H9 (cell line): ENCODE data around the gene C1QTNF6. TPM values are rescaled to one million over a fixed set of nuclear protein-coding genes. Genes with fewer than 3 reads are reported as not detected.

Experiments
- DNase-seq: peaks from one replicate; pipeline ENCODE4 v3.0.0-alpha.2; 2017
- H2AFZ ChIP-seq: one replicate; pipeline ENCODE4 v1.6.1; 2013; ENCODE audit warnings: mild to moderate bottlenecking, low read length, control low read depth, moderate library complexity
- H2AK5ac ChIP-seq: 2 replicates; pipeline ENCODE4 v1.6.1; 2013; ENCODE audit warnings: low read length, control low read depth, mixed read lengths; ENCODE audit not compliant: insufficient read length
- H2BK120ac ChIP-seq: one replicate; pipeline ENCODE4 v1.6.1; 2013; ENCODE audit warnings: low read depth, mild to moderate bottlenecking, low read length, control low read depth, inconsistent platforms; ENCODE audit not compliant: poor library complexity, severe bottlenecking
- H2BK12ac ChIP-seq: 2 replicates; pipeline ENCODE4 v1.6.1; 2013; ENCODE audit warnings: low read length, control low read depth, mixed read lengths, low read depth; ENCODE audit not compliant: insufficient read length
- H2BK15ac ChIP-seq: 2 replicates; pipeline ENCODE4 v1.6.1; 2013; ENCODE audit warnings: low read depth, low read length, control low read depth
- H2BK20ac ChIP-seq: one replicate; pipeline ENCODE4 v1.6.1; 2013; ENCODE audit warnings: low read depth, mild to moderate bottlenecking, low read length, control low read depth, inconsistent platforms; ENCODE audit not compliant: poor library complexity, severe bottlenecking
- H2BK5ac ChIP-seq: 2 replicates; pipeline ENCODE4 v1.6.1; 2013; ENCODE audit warnings: low read length, control low read depth, mixed read lengths; ENCODE audit not compliant: insufficient read length
- H3K14ac ChIP-seq: 2 replicates; pipeline ENCODE4 v1.6.1; 2013; ENCODE audit warnings: low read length, control low read depth; ENCODE audit not compliant: insufficient read depth
- H3K18ac ChIP-seq: 2 replicates; pipeline ENCODE4 v1.6.1; 2013; ENCODE audit warnings: low read depth, mild to moderate bottlenecking, mixed read lengths, low read length, control low read depth; ENCODE audit not compliant: insufficient read length
- H3K23ac ChIP-seq: 2 replicates; pipeline ENCODE4 v1.6.1; 2013; ENCODE audit warnings: low read length, control low read depth, mixed read lengths, low read depth; ENCODE audit not compliant: insufficient read length
- H3K23me2 ChIP-seq: 2 replicates; pipeline ENCODE4 v1.6.1; 2013; ENCODE audit warnings: low read depth, mild to moderate bottlenecking, mixed read lengths, low read length, control low read depth; ENCODE audit not compliant: insufficient read length, poor library complexity, severe bottlenecking
- H3K27ac ChIP-seq: 2 replicates; pipeline ENCODE4 v1.5.1; 2013; ENCODE audit warnings: low read length, control low read depth, mixed read lengths, low read depth; ENCODE audit not compliant: insufficient read length
- H3K27me3 ChIP-seq: 2 replicates; pipeline ENCODE4 v1.6.1; 2013; ENCODE audit warnings: low read length, control low read depth, inconsistent platforms; ENCODE audit not compliant: insufficient read depth
- H3K4ac ChIP-seq: 2 replicates; pipeline ENCODE4 v1.6.1; 2013; ENCODE audit warnings: low read depth, mild to moderate bottlenecking, control low read depth, inconsistent platforms, low read length, moderate library complexity
- H3K4me1 ChIP-seq: 2 replicates; pipeline ENCODE4 v1.6.1; 2013; ENCODE audit warnings: low read length, control low read depth, inconsistent platforms; ENCODE audit not compliant: insufficient read depth
- H3K4me2 ChIP-seq: 2 replicates; pipeline ENCODE4 v1.6.1; 2013; ENCODE audit warnings: low read length, control low read depth, mixed read lengths; ENCODE audit not compliant: insufficient read length, insufficient read depth
- H3K56ac ChIP-seq: 2 replicates; pipeline ENCODE4 v1.6.1; 2013; ENCODE audit warnings: low read depth, mild to moderate bottlenecking, mixed read lengths, low read length, control low read depth; ENCODE audit not compliant: insufficient read length
- H3K79me1 ChIP-seq: 2 replicates; pipeline ENCODE4 v1.6.1; 2013; ENCODE audit warnings: low read depth, mild to moderate bottlenecking, moderate library complexity, low read length, control low read depth, inconsistent platforms; ENCODE audit not compliant: insufficient read depth, poor library complexity, severe bottlenecking
- H3K79me2 ChIP-seq: 2 replicates; pipeline ENCODE4 v1.6.1; 2013; ENCODE audit warnings: low read length, control low read depth, inconsistent platforms; ENCODE audit not compliant: insufficient read depth
- H3K9ac ChIP-seq: 2 replicates; pipeline ENCODE4 v1.6.1; 2013; ENCODE audit warnings: low read length, control low read depth, mixed read lengths; ENCODE audit not compliant: insufficient read length; ENCODE audit errors: extremely low read depth
- H3K9me3 ChIP-seq: one replicate; pipeline ENCODE4 v1.6.1; 2013; ENCODE audit warnings: low read depth, low read length, inconsistent platforms; ENCODE audit not compliant: control insufficient read depth
- H3T11ph ChIP-seq: one replicate; pipeline ENCODE4 v1.6.1; 2013; ENCODE audit warnings: mild to moderate bottlenecking, low read length, control low read depth, inconsistent platforms
- H4K20me1 ChIP-seq: one replicate; pipeline ENCODE4 v1.6.1; 2013; ENCODE audit not compliant: control insufficient read depth, insufficient read length, insufficient read depth
- H4K5ac ChIP-seq: 2 replicates; pipeline ENCODE4 v1.6.1; 2013; ENCODE audit warnings: low read depth, mild to moderate bottlenecking, mixed read lengths, low read length, control low read depth; ENCODE audit not compliant: insufficient read length
- H4K8ac ChIP-seq: replicated peaks from 2 replicates; pipeline ENCODE4 v1.6.1; 2013; ENCODE audit warnings: low read length, control low read depth, mixed read lengths, low read depth; ENCODE audit not compliant: insufficient read length
- H4K91ac ChIP-seq: 2 replicates; pipeline ENCODE4 v1.6.1; 2013; ENCODE audit warnings: low read depth, mild to moderate bottlenecking, moderate library complexity, mixed read lengths, low read length, control low read depth; ENCODE audit not compliant: insufficient read length
- H3K27ac Mint-ChIP-seq, 3 experiments: 2 replicates in 2 of 3; 3 replicates in 1 of 3; pipeline ENCODE4 v1.8.0; 2020 to 2021; ENCODE audit warnings: mixed read lengths in 3 of 3, mild to moderate bottlenecking in 1 of 3, moderate library complexity in 1 of 3
- H3K27me3 Mint-ChIP-seq: 2 replicates; pipeline ENCODE4 v1.8.0; 2021; ENCODE audit warnings: low read depth, mild to moderate bottlenecking, moderate library complexity, mixed read lengths
- H3K36me3 Mint-ChIP-seq, 3 experiments: 2 replicates in 2 of 3; 3 replicates in 1 of 3; pipeline ENCODE4 v1.8.0; 2020 to 2021; ENCODE audit warnings: low read depth in 3 of 3, mixed read lengths in 3 of 3; ENCODE audit not compliant: insufficient read depth in 1 of 3
- H3K4me1 Mint-ChIP-seq, 2 experiments: 2 replicates each; pipeline ENCODE4 v1.8.0; 2020; ENCODE audit warnings: mixed read lengths in 2 of 2
- H3K4me3 Mint-ChIP-seq, 2 experiments: 2 replicates in 1 of 2; 3 replicates in 1 of 2; pipeline ENCODE4 v1.8.0; 2020 to 2021; ENCODE audit warnings: mild to moderate bottlenecking in 2 of 2, mixed read lengths in 2 of 2, moderate library complexity in 1 of 2
- H3K9me3 Mint-ChIP-seq, 2 experiments: 2 replicates in 1 of 2; 3 replicates in 1 of 2; pipeline ENCODE4 v1.8.0; 2020; ENCODE audit warnings: mild to moderate bottlenecking in 2 of 2, mixed read lengths in 2 of 2, moderate library complexity in 1 of 2
- CTCF ChIP-seq: fragments of 200-600 bp; sonication (generic); conservative IDR thresholded peaks from 3 replicates; pipeline ENCODE4 v1.8.0; 2021; ENCODE audit warnings: antibody characterized with exemption, mild to moderate bottlenecking
- WGBS: extraction: QIAGEN DNeasy Blood & Tissue Kit; methylation state at CpG from one replicate; pipeline ENCODE4 v1.1.7; 2013; ENCODE audit warnings: missing lambda C conversion rate, low lambda C conversion rate, mixed read lengths; ENCODE audit not compliant: insufficient read length; ENCODE audit errors: extremely low coverage; 5-methylcytosine and 5-hydroxymethylcytosine counted together
- total RNA-seq: library from RNA; stranded (reverse); gene quantifications from 2 replicates; pipeline ENCODE4 v1.2.1, GENCODE V29; 2021

Gene C1QTNF6
- total RNA-seq, 1 experiment from 2014 or later, result 5.0 TPM

GRCh38 chr22:37188901-37189466 lies 937 bp upstream of the C1QTNF6 start:
- no peak overlapping the region for H2BK15ac ChIP-seq
- H3K79me1 ChIP-seq, result no peaks in the 10 kb centered on the region
- peaks cover 5% of the 10 kb centered on the region for H3K4me1 ChIP-seq
- H3K27ac ChIP-seq, result peak overlapping the region; percentile 9
- no peak overlapping the region for H3K14ac ChIP-seq
- no peak overlapping the region for H3K18ac ChIP-seq
- H3K4me3 Mint-ChIP-seq, result peak overlapping the region; percentile 62 to 77; a peak in 4 of 5 replicates
- H3K27ac Mint-ChIP-seq, result peak overlapping the region; percentile 80 to 93 (median 85); a peak in 6 of 7 replicates
- no peak overlapping the region for H3K4ac ChIP-seq
- no CpG with 5 or more reads among the region's 2 CpGs for WGBS
- TF ChIP-seq CTCF, result no peak
- H3K36me3 Mint-ChIP-seq, result peaks cover 17 to 29% (median 19%) of the 10 kb centered on the region in 3 experiments
- H3K23ac ChIP-seq, result no peak overlapping the region
- no peak for DNase-seq
- H4K91ac ChIP-seq, result no peak overlapping the region
- no peak overlapping the region for H4K5ac ChIP-seq
- H2BK120ac ChIP-seq, result no peak overlapping the region
- no peak overlapping the region for H2BK12ac ChIP-seq
- no peak overlapping the region for H3T11ph ChIP-seq
- H3K4me1 Mint-ChIP-seq, result peaks cover 29 to 37% of the 10 kb centered on the region in 2 experiments
- H3K27me3 Mint-ChIP-seq, result no peaks in the 10 kb centered on the region; the same call in 1 of the 2 replicates
- peak overlapping the region; percentile 60 for H3K4me2 ChIP-seq
- H3K79me2 ChIP-seq, result no peaks in the 10 kb centered on the region
- H3K27me3 ChIP-seq, result no peaks in the 10 kb centered on the region
- H3K23me2 ChIP-seq, result peaks cover 9% of the 10 kb centered on the region
- no peak overlapping the region for H2AFZ ChIP-seq
- no peak overlapping the region for H2BK20ac ChIP-seq
- H3K9me3 Mint-ChIP-seq, result peaks cover 16 to 22% of the 10 kb centered on the region in 2 experiments
- no peak overlapping the region for H2AK5ac ChIP-seq
- no peak overlapping the region for H3K56ac ChIP-seq
- H3K9ac ChIP-seq, result no peak overlapping the region
- H4K20me1 ChIP-seq, result no peaks in the 10 kb centered on the region
- no peak overlapping the region for H2BK5ac ChIP-seq
- no peak overlapping the region for H4K8ac ChIP-seq
- H3K9me3 ChIP-seq, result peaks cover 5% of the 10 kb centered on the region
